ENCODE data around the gene GABARAP. TPM values are rescaled to one million over a fixed set of nuclear protein-coding genes. Genes with fewer than 3 reads are reported as not detected.

The GABARAP gene
- total RNA-seq, 1 donor from 2014 or later: 146 TPM

GRCh38 chr17:7221278-7222092 is 20.8 kb downstream of the GABARAP start:
- H3K9me3 Mint-ChIP-seq: no peaks in the 10 kb centered on the region
- H3K4me1 Mint-ChIP-seq (ENCODE audit: low read depth): peaks cover 42% of the 10 kb centered on the region
- H3K27ac Mint-ChIP-seq: peak overlapping the region; percentile 89
- H3K36me3 Mint-ChIP-seq (ENCODE audit: low read depth): peaks cover 22% of the 10 kb centered on the region
- H3K27me3 Mint-ChIP-seq (ENCODE audit: insufficient read depth): no peaks in the 10 kb centered on the region
- peak overlapping the region; percentile 96 for H3K4me3 Mint-ChIP-seq
- intact Hi-C loops (cut with micrococcal nuclease): loop anchor here (1.0 kb wide), 1 partner anchor 75 kb away; no protein-coding TSS in a partner anchor
- no peak for DNase-seq (ENCODE audit: low spot score)

GRCh38 chr17:7220593-7221277 is 21.5 kb downstream of the GABARAP start:
- H3K27me3 Mint-ChIP-seq (ENCODE audit: insufficient read depth): peaks cover 2% of the 10 kb centered on the region
- H3K4me1 Mint-ChIP-seq (ENCODE audit: low read depth): peaks cover 49% of the 10 kb centered on the region
- H3K27ac Mint-ChIP-seq: peak overlapping the region; percentile 89
- peaks cover 20% of the 10 kb centered on the region for H3K36me3 Mint-ChIP-seq (ENCODE audit: low read depth)
- H3K9me3 Mint-ChIP-seq: no peaks in the 10 kb centered on the region
- peak; percentile 34 for DNase-seq (ENCODE audit: low spot score)
- H3K4me3 Mint-ChIP-seq: peak overlapping the region; percentile 96
- intact Hi-C loops (cut with micrococcal nuclease): loop anchor here (1.0 kb wide), 1 partner anchor 76 kb away; no protein-coding TSS in a partner anchor

- H3K4me1 Mint-ChIP-seq (ENCODE audit: low read depth): peaks cover 54% of the 10 kb centered on the region
- DNase-seq (ENCODE audit: low spot score): peak; percentile 74
- peaks cover 2% of the 10 kb centered on the region for H3K27me3 Mint-ChIP-seq (ENCODE audit: insufficient read depth)
- H3K4me3 Mint-ChIP-seq: peak within 1 kb of the TSS; percentile 96
- peak within 1 kb of the TSS; percentile 96 for H3K27ac Mint-ChIP-seq
- intact Hi-C loops (cut with micrococcal nuclease): loop anchor here (1.0 to 10.0 kb wide), 5 partner anchors 14 to 1805 kb away; partner anchors contain the start of genes DVL2, ELP5 and NTN1
- no peaks in the 10 kb centered on the region for H3K9me3 Mint-ChIP-seq
- H3K36me3 Mint-ChIP-seq (ENCODE audit: low read depth): peaks cover 17% of the 10 kb centered on the region
These were observed 22.2 kb downstream of the GABARAP start, which contains the start of the genes ACADVL and DLG4 for GRCh38 chr17:7219812-7220592. ACADVL (plus strand) TSS chr17:7219938; CDS start chr17:7219985, 47 bp downstream. DLG4 (minus strand) TSS chr17:7219836.

GRCh38 chr17:7219229-7219811 is 22.9 kb downstream of the GABARAP start:
- Mint-ChIP-seq H3K27ac (peak overlapping the region; percentile 96), H3K4me1 (ENCODE audit: low read depth) (peaks cover 61% of the 10 kb centered on the region), H3K27me3 (ENCODE audit: insufficient read depth) (peaks cover 3% of the 10 kb centered on the region), H3K36me3 (ENCODE audit: low read depth) (peaks cover 17% of the 10 kb centered on the region), H3K4me3 (peak overlapping the region; percentile 96), H3K9me3 (no peaks in the 10 kb centered on the region)
- no peak for DNase-seq (ENCODE audit: low spot score)
- intact Hi-C loops (cut with micrococcal nuclease): loop anchor here (1.0 to 10.0 kb wide), 5 partner anchors 15 to 1805 kb away; partner anchors contain the start of genes DVL2, ELP5 and NTN1

- no peaks in the 10 kb centered on the region for H3K9me3 Mint-ChIP-seq
- peaks cover 3% of the 10 kb centered on the region for H3K27me3 Mint-ChIP-seq (ENCODE audit: insufficient read depth)
- H3K36me3 Mint-ChIP-seq (ENCODE audit: low read depth): peaks cover 13% of the 10 kb centered on the region
- H3K4me3 Mint-ChIP-seq: peak overlapping the region; percentile 96
- intact Hi-C loops (cut with micrococcal nuclease): loop anchor here (1.0 to 10.0 kb wide), 5 partner anchors 14 to 1806 kb away; partner anchors contain the start of genes DVL2, ELP5 and NTN1
- H3K4me1 Mint-ChIP-seq (ENCODE audit: low read depth): peaks cover 66% of the 10 kb centered on the region
- peak overlapping the region; percentile 31 for H3K27ac Mint-ChIP-seq
- DNase-seq (ENCODE audit: low spot score): no peak
These were observed 23.5 kb downstream of the GABARAP start for GRCh38 chr17:7218758-7219157.

- peak overlapping the region; percentile 76 for H3K4me3 Mint-ChIP-seq
- no peaks in the 10 kb centered on the region for H3K9me3 Mint-ChIP-seq
- DNase-seq (ENCODE audit: low spot score): no peak
- peaks cover 8% of the 10 kb centered on the region for H3K36me3 Mint-ChIP-seq (ENCODE audit: low read depth)
- peak overlapping the region; percentile 75 for H3K27ac Mint-ChIP-seq
- H3K4me1 Mint-ChIP-seq (ENCODE audit: low read depth): peaks cover 72% of the 10 kb centered on the region
- H3K27me3 Mint-ChIP-seq (ENCODE audit: insufficient read depth): peaks cover 3% of the 10 kb centered on the region
- intact Hi-C loops (cut with micrococcal nuclease): loop anchor here (2.0 to 10.0 kb wide), 2 partner anchors 13 to 1807 kb away; partner anchors contain the start of gene NTN1
These were observed 24.1 kb downstream of the GABARAP start for GRCh38 chr17:7218166-7218565.

- peaks cover 73% of the 10 kb centered on the region for H3K4me1 Mint-ChIP-seq (ENCODE audit: low read depth)
- H3K27ac Mint-ChIP-seq: peak overlapping the region; percentile 75
- intact Hi-C loops (cut with micrococcal nuclease): loop anchor here (10.0 kb wide), 1 partner anchor 1807 kb away; the partner anchor contains the start of gene NTN1
- DNase-seq (ENCODE audit: low spot score): no peak
- peak overlapping the region; percentile 82 for H3K4me3 Mint-ChIP-seq
- H3K36me3 Mint-ChIP-seq (ENCODE audit: low read depth): peaks cover 8% of the 10 kb centered on the region
- H3K27me3 Mint-ChIP-seq (ENCODE audit: insufficient read depth): peaks cover 4% of the 10 kb centered on the region
- no peaks in the 10 kb centered on the region for H3K9me3 Mint-ChIP-seq
These were observed 24.9 kb downstream of the GABARAP start for GRCh38 chr17:7217113-7217987.

- Mint-ChIP-seq H3K4me1 (ENCODE audit: low read depth) (peaks cover 65% of the 10 kb centered on the region), H3K36me3 (ENCODE audit: low read depth) (peaks cover 6% of the 10 kb centered on the region), H3K27ac (peak overlapping the region; percentile 81), H3K27me3 (ENCODE audit: insufficient read depth) (peaks cover 9% of the 10 kb centered on the region), H3K4me3 (peak overlapping the region; percentile 82), H3K9me3 (no peaks in the 10 kb centered on the region)
- no peak for DNase-seq (ENCODE audit: low spot score)
- intact Hi-C loops (cut with micrococcal nuclease): loop anchor here (10.0 kb wide), 1 partner anchor 1808 kb away; the partner anchor contains the start of gene NTN1
These were observed 25.8 kb downstream of the GABARAP start for GRCh38 chr17:7216242-7217112.

- intact Hi-C loops (cut with micrococcal nuclease): loop anchor here (1.0 to 10.0 kb wide), 7 partner anchors 19 to 1809 kb away; partner anchors contain the start of genes DVL2, ELP5, NTN1 and POLR2A
These were observed 26.5 kb downstream of the GABARAP start for GRCh38 chr17:7215652-7216180.

GRCh38 chr17:7215136-7215638 is 27.1 kb downstream of the GABARAP start:
- Mint-ChIP-seq H3K4me3 (peak overlapping the region; percentile 91), H3K27me3 (ENCODE audit: insufficient read depth) (peaks cover 10% of the 10 kb centered on the region), H3K27ac (peak overlapping the region; percentile 98), H3K4me1 (ENCODE audit: low read depth) (peaks cover 55% of the 10 kb centered on the region), H3K9me3 (no peaks in the 10 kb centered on the region), H3K36me3 (ENCODE audit: low read depth) (peaks cover 2% of the 10 kb centered on the region)
- no peak for DNase-seq (ENCODE audit: low spot score)
- intact Hi-C loops (cut with micrococcal nuclease): loop anchor here (1.0 to 10.0 kb wide), 7 partner anchors 19 to 1810 kb away; partner anchors contain the start of genes DVL2, ELP5, NTN1 and POLR2A

More at GRCh38 chr17:7215652-7216180, 26.5 kb downstream of the GABARAP start:
- DNase-seq (ENCODE audit: low spot score): no peak
- Mint-ChIP-seq H3K4me3 (peak overlapping the region; percentile 91), H3K27ac (peak overlapping the region; percentile 81), H3K27me3 (ENCODE audit: insufficient read depth) (peaks cover 9% of the 10 kb centered on the region), H3K4me1 (ENCODE audit: low read depth) (peaks cover 58% of the 10 kb centered on the region), H3K9me3 (no peaks in the 10 kb centered on the region), H3K36me3 (ENCODE audit: low read depth) (peaks cover 2% of the 10 kb centered on the region)

Measured in activated T-helper 1 cell treated with anti-CD3 and anti-CD28 coated beads, Interleukin-12 subunit alpha, Interleukin-12 subunit beta, Interleukin-2, Interleukin-4 antibody, amounts not matched to agents 30 ng/mL and 10 ng/mL and 1 ng/mL, durations not matched to agents 14 hours and 24 hours and 36 hours (primary cell).